Stomach (tissue), 4 donors: Measurements from ENCODE around the gene RPS28.

Source experiments
- CTCF ChIP-seq, 7 experiments: fragments of 450-650 bp in 4 of 7; fragments of 200-600 bp in 3 of 7; sonication (generic) in 3 of 7; IDR thresholded peaks; one replicate each; pipeline ENCODE4 v1.5.1; 2016 to 2019; ENCODE audit warnings: antibody characterized with exemption in 7 of 7, control low read depth in 2 of 7, mild to moderate bottlenecking in 1 of 7
- EP300 ChIP-seq: sonication (generic); formaldehyde crosslinking; IDR thresholded peaks from one replicate; pipeline ENCODE4 v1.6.1; 2017; ENCODE audit warnings: antibody characterized with exemption
- POLR2A ChIP-seq, 4 donors: fragments of 450-650 bp; IDR thresholded peaks; one replicate each; pipeline ENCODE4 v1.6.1; 2016; ENCODE audit warnings: antibody characterized with exemption in 4 of 4, control low read depth in 2 of 4, mild to moderate bottlenecking in 1 of 4, moderate library complexity in 1 of 4
- POLR2AphosphoS5 ChIP-seq, 3 donors: sonication (generic); formaldehyde crosslinking; IDR thresholded peaks; one replicate each; pipeline ENCODE4 v1.6.1; 2016; ENCODE audit warnings: antibody characterized with exemption in 3 of 3

- TF ChIP-seq POLR2A (IDR thresholded peaks at IDR 0.05) (no peak), EP300 (peak; percentile 70), CTCF (IDR thresholded peaks at IDR 0.05) (no peak), POLR2AphosphoS5 (IDR thresholded peaks at IDR 0.05) (peak; percentile 21 to 66 (median 60))
Observed at GRCh38 chr19:8340341-8341096, 19.2 kb downstream of the RPS28 start.
